HG03159 (cell line): Measurements from ENCODE around the gene EFNA2.
"Not testable (repeated sequence)": the region's sequence is repeated elsewhere in the genome, so short reads cannot be mapped to it uniquely, and the experiment has no call there.

Source experiments
- ATAC-seq: cut with Tn5 transposase; IDR thresholded peaks from one replicate; pipeline ENCODE4 v1.9.1; 2021; ENCODE audit warnings: mild to moderate bottlenecking, moderate library complexity; ENCODE audit not compliant: unreplicated experiment

The EFNA2 gene

DNA sequence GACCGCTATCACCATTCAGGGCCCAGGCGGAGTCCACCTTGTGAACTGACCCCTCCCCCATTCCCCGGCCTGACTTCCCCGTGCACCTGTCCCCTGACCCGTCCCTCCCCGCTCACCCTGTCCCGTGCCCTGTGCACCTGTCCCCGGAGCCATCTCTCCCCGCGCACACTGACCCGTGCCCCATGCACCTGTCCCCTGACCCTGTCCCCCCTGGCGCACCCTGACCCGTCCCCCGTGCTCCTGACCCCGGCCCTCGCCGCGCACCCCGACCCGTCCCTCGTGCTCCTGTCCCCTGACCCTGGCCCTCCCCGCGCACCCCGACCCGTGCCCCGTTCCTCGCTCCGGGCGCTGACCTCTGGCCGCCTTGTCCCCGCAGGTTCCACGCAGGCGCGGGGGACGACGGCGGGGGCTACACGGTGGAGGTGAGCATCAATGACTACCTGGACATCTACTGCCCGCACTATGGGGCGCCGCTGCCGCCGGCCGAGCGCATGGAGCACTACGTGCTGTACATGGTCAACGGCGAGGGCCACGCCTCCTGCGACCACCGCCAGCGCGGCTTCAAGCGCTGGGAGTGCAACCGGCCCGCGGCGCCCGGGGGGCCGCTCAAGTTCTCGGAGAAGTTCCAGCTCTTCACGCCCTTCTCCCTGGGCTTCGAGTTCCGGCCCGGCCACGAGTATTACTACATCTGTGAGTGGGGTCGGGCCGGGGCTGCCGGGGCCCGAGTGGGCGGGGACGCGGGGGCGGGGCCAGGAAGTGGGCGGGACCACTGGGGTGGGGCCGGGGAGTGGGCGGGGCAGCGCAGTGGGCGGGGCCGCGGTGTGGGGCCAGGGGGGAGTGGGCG, 9.7 kb downstream of the EFNA2 start:
- no peak for ATAC-seq

DNA sequence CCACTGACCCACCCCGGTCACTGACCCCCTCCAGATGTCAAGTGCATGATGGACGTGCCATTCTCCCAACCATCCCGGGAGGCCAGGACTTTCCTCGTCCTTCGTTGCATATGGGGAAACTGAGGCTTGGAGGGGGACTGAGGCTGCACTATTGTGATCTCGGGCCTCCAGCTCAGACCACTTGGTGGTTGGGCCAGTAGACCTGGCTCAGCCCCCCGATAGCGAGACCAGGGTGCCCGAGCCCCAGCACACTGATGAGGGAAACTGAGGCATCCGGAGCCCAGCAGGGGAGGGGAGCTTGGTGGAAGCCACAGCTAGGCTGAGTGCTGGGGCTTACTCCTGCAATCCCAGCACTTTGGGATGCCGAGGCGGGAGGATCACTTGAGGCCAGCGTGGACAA, 10.4 kb downstream of the EFNA2 start:
- ATAC-seq = no peak

DNA sequence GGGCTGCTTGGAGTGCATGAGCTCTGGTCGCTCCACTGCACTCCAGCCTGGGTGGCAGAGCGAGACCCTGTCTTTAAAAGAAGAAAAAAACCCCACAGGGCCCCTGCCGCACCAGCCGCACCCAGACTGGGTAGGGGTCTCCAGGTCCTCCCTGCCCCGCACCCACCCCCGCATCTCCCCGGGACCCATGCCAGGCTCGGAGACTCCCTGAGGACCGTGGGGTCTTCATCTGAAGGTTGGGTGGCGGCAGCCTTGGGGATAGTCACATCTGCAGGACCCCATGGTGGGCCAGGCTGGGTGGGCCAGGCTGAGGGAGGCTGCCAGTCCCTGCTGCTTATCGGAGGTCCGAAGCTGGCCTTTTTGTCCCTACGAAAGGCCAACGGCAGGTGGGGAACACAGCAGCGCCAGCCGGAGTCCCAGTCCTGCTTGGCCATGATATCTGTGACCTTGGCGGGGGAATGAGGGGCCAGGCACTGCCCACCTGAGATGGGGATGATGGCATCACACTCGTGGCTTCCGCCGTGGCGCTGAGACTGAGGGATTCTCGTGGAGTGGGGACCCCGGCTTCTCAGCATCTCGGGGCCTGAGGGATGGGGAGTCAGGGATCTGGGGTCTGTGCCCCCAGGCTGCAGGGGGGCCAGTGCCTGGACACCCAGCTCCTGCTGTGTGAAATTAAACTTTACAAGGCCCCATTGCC, 11.1 kb downstream of the EFNA2 start:
- ATAC-seq = no peak

DNA sequence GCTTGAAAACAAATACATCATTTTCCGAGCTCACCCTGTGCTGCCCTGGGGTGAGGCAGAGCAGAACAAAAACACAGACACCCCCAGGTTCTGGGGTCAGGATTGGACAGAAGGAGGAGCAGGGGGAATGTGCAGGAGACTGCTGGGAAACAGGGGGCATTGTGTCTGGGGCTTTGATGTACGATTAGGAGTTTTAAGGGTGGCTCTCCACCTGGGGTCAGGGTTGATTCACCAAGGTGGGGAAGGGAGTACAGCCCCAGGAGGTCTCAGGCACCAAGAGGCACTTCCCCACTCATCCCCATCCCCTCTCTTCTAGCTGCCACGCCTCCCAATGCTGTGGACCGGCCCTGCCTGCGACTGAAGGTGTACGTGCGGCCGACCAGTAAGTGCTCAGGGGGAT, 12.6 kb downstream of the EFNA2 start:
- ATAC-seq = no peak

DNA sequence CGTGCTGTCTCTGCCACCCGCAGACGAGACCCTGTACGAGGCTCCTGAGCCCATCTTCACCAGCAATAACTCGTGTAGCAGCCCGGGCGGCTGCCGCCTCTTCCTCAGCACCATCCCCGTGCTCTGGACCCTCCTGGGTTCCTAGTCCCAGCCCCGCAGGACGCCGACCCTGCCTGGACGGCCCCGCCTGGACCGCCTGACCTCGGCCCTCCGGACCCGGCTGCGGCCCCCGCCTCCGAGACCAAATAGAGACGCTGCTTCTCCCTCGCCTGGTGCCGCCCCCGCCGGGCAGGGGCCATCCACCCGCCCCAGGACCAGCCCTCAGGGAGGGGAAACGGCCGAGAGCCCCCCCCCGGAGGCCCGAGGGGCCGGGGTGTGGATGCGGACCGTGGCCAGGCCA, 14.1 kb downstream of the EFNA2 start:
- no peak for ATAC-seq

DNA sequence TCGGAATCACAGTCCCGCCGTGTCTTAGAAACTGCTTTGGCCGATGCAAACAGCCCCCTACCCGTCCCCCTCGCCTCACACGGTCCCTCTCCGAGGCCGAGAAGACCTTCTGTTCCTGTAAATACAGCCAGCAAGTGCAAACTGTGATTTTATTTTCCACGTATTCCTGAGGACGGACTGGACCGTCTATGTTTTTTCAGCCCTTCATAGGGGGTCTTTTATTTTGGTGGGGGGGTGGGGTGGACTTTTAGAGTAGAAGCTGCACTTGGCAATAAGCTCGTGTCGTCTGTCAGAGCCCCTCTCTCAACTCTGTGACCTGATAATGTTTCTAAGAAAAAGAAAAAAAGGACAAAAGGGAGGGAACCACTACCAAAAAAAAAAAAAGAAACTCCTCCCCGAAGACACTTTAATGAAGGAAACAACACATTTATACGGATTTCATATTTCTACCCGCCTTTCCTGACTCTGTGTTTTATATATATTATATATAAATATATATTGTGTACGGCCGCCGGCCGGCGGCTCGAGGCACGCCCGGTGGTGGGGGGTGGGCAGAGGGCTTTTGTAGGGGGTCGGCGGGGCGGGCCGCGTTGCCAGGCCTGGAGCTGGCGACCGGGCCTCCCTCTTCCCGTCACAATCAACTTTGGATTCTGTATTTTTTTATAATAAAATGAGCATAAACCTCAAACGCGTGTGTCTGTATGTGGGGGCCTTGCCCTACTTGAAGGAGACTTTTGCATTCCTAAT, 15.2 kb downstream of the EFNA2 start:
- no peak for ATAC-seq

DNA sequence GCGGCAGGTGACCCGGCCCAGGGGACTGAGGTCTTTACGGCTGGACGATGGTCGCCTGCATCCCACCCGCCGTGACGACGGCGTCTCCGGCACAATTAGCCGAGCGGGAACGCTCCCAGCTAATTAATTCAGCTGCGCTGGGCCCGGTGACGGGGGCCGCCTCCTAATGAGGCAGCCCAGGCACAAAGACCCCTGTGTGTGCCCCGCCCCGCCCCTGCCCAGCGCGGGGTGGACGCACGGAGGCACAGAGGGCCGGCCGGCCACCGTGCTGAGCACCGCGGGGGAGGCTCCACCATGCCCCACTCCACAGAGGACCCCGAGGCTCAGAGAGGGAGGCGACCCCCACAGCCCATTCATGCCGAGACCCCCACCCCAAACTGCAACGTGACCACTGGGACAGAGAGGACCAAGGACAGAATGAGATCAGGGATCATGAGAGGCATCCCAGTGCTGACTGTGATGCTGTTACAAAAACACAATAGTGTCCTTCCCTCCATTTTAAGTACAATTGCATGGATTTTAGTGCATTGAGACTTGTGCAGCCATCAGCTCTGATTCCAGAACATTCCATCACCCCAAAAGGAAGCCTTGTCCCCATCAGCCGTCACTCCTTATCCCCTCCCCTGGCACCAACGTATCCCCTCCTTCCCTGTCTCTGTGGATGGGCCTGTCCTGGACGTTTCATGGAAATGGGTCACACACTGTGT, 17.0 kb downstream of the EFNA2 start:
- no peak for ATAC-seq

DNA sequence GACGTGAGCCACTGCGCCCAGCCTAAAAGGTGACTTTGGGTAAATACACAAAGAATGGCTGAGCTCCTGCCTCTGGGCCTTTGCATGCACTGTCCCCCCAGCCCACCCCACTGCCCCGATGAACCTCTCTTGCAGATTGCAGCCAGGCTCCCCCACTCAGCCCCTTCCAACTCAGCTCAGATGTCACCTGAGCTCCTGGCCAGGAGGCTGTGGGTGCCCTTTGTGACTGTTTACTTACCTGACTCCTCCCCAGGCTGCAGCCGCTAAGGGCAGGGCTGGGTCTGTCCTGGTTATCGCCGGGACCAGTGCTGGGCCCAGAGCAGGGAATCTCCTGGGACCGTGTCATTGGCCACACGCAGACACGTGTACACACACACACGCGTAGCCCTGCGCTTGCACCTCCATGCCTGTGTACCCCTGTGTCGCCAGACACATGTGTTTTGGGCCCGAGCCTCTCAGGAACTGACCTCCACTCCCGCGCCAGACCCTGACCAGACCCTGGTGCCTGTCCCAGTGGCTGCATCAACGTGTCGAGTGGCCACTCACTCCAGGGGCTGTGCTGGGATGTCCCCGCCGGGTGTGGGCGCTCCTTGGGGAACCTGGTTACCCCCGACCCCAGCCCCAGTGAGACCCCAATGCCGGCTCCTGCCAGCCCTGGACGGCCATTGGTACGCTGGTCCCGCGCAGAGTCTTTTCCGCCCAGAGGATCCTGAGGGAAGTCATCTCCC, 18.7 kb downstream of the EFNA2 start:
- no peak for ATAC-seq

DNA sequence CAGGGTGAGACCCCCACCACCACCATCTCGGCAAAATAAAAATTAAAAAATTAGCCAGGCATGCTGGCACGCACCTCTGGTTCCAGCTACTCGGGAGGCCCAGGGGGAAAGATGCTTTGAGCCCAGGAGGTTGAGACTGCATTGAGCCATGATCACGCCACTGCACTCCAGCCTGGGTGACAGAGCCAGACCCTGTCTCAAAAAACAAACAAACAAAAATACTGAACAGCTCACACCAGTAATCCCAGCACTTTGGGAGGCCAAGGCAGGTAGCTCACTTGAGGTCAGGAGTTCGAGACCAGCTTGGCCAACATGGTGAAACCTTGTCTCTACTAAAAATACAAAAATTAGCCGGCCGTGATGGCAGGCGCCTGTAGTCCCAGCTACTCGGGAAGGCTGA, 19.7 kb downstream of the EFNA2 start:
- ATAC-seq = not testable (repeated sequence)

DNA sequence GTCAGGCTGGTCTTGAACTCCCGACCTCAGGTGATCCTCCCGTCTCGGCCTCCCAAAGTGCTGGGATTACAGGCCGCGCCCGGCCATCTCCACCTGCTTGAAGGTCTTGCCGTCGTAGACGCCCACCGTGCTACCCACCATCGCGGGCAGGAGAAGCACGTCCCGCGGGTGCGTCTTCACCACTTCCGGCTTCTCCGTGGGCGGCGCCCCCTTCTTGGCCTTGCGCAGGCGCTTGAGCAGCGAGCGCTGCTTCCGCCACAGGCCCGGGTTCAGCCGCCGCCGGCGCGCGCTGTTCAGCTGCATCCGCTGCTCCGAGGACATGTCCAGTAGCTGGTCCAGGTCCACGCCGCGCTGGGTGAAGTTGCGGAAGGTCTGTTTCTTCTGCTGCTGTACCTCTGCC, 21.6 kb downstream of the EFNA2 start:
- no peak for ATAC-seq

DNA sequence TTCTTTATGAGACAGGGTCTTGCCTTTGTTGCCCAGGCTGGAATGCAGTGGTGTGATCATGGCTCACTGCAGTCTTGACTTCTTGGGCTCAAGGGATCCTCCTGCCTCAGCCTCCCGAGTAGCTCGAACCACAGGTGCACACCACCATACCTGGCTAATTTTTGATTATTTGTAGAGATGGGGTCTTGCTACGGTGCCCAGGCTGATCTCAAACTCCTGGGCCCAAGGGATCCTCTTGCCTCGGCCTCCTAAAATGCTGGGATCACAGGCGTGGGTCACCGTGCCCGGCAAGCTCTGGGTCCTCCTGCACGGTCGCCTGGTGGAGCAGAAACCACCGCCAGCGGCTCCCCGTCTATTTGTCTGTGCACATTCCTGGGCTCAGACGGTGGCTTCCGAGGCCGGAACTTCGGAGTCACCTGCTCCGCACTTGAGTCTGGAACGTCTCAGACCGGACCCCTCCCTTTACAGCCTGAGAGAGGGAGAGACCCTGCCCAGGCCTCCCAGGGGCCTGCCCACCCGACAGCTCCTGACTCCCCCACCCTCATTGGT, 22.2 kb downstream of the EFNA2 start:
- no peak for ATAC-seq

DNA sequence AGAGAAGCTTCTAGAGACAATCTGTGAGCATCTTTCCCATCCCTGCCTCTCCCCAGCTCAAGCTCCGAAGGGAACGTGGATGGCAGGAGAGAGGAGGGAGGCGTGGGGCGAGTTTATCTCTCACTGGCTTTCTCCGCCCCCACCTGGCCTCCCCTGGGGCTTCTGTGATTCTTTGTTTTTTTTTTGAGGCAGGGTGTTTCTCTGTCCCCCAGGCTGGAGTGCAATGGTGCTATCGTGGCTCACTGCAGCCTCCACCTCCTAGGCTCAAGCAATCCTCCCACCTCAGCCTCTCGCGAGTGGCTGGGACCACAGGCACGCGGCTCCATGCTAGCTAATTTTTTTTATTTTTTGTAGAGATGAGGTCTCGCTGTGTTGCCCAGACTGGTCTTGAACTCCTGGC, 23.0 kb downstream of the EFNA2 start:
- no peak for ATAC-seq

DNA sequence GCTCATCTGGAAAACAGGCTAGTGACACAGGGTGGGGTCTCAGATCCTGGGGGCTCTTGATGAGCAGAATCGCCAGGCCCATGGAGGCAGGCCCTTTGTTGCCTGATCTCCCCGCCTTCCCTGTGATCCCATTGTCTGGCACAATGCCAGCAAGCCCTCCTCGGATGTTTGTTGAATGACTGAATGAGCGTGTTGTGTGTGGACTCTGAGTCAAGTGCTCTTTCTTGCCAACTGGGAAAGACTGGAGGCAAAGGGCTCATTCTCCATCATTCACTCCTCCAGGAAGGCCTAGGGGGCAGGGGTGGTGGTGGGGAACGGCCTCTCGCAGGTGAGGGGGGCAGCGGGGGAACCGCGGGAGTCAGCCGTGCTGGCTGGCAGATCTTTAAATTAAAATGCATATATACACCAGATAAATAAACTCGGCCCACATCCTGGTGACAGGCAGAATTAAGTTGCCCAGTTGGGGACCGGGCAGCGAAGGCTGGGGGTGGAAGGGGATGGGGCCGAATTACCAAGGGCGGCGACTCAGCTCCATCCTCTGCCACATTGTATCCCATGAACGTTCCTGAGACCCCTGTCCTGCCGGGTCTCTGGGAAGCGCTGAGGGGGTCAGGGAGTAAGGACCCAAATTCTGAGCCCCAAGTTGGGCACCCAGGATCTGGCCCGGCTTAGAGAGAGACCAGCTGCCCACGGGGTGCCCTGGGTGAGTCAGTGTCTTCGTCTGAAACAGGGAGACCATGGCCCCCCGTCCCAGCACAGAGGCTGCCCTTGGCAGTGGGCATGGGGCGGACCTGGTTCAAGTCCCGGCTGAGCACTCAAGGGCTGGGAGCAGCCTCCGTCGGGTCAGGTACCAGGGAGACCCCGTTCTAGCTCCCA, 24.5 kb downstream of the EFNA2 start:
- ATAC-seq = no peak

DNA sequence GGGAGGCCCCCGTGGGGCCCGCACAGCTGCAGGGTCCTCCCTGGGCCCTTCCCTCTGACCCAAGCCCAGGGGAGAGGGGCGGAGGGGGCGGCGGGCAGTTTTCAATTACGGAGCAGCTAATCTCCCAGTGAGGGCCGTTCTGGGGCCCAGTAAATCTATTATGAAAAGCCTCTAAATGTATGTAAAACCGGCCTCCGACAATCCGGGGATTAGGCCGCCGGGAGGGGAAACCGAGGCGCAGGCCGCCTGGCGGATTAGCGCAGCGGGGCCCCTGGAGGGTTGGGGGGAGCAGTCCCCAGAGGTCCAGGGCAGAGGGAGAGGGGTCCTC, 25.1 kb downstream of the EFNA2 start:
- ATAC-seq = no peak

DNA sequence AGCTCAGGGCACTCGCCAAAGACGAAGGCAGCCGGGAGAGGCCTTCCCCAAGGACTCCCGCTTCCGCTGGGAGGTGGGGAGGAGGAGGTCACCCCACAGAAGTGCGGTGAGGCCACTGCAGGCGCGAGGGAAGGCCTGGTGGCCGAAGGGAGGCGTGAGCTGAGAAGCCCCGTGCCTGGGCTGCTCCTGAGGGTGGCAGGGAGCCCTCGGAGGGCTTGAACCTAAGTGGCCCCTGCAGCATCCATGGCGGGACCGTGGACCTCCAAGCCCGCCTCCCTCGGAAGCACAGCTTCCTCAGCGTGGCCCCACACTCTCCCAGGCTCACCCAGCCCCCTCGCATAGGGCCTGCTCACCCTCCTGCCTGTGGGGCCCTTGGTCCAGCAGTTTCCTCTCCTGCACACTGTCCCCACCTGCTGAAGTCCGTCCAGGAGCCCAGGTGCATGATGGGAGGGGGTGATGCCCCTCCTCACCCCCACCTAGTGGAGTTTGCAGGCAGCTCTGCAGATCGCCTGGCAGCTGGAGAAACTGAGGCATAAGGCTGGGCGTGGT, 25.9 kb downstream of the EFNA2 start:
- no peak for ATAC-seq

DNA sequence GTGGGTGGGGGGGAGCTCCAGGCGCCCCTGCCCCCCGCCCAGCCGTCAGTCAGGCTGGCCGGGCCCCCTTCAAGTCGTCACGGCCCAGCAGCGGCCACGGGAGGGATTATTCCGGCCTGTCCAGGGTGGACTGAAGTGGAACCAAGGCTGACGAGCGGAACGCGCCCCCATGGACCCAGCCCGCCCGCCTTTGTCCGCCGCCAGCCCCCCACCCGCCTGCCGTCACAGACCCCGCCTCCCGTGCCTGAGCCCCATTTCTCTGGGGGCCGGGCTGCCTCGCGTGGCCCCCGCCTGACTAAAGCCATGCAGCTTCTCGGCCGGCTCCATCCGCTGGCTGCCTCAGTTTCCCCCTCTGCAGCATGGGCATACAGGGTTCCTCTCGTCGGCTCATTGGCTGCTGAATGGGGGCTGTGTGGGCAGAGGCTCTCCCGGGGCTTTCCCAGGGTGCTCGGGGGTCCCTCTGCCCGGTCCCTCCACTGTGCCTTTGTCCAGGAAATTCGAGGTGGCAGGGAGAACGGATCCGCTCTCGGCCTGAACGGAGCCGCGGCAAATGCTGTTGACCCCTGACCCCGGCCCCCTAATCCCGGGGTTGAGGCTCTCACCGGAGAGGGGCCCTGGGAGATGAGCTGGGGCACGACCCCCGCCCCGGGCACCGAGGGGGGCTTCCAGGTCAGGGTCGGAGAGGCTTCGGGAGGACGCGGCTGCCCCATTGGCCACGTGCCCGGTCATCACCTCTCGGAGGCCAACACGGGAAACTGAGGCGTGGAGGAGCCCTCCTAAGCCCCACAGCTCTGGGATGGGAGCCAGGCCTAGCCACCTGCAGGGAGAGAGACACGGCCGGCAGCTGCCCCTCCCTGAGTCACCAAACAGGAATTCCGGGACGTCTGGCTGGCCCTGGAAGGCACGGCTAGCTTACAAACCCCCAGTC, 27.4 kb downstream of the EFNA2 start:
- no peak for ATAC-seq

DNA sequence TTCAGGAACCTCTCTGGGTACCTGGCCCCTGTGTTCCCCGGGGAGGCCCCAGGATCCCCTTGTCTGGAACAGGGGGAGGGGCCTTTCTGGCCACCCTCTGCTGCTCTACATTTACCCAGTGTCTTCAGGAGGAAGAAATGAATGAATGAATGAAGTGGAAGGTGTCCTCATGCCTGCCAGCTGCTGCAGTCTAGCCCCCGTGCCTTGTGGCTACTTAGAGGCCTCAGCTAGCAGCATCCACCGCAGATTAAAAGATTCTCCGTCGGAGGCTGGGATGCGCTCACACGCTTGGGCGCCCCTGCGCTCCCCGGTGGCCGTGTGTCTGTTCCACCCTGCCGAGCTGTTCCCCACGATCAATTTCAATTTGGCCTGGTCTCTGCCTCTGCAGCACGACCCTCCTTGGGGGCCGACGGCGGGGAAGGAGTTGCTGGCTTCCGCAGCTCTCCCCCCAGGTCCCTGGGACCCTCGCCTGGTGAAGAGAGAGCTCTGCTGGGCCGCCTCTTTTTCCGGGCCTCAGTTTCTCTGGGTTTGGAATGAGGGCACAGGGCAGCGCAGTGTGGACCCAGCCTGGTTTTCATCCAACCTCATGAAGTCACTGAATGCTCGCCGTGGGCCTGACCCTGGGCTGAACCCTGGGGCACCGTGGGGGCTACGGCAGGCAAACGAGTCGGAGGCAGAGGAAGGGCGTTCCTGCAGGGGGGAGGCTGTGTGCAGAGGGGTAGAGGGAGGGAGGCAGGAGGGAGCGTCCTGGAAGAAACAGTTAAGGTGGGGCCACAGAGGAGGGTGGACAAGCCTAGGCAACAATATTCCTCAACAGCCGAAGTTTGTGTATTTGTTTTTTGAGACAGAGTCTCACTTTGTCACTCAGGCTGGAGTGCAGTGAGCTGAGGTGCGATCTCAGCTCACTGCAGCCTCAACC, 28.3 kb downstream of the EFNA2 start:
- no peak for ATAC-seq
